Activated T-helper 9 cell treated with anti-CD3 and anti-CD28 coated beads, Interleukin-2, amount 50 U/mL, for 16 hours (primary cell): ENCODE results near the gene WBP2NL.

Experiments
- DNase-seq: peaks from one replicate; pipeline ENCODE4 v3.0.0-alpha.2; 2020; ENCODE audit warnings: low read depth

WBP2NL gene

DNA sequence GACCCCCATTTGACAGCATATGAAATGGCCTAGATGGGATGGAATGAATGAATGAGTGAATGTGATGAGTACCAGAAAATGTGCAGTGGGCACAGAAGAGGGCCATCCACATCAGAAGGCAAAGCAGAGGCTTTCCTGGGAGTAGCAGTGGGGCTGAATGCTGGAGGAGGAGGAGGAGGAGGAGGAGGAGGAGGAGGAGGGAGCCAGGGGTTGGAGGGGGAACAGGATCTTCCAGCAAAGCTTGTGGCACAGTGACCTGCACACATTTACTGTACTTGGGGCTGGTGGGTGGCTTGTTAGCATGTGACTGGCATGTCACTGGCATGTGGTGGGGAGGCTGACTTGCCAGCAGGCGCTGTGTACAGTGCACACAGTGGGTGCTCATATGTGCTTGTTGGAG lies 19.9 kb upstream of the WBP2NL start:
- DNase-seq, result no peak

- DNase-seq, result no peak
Measured at GRCh38 chr22:41979423-41980250, 19.0 kb upstream of the WBP2NL start.

- DNase-seq, result no peak
Measured at GRCh38 chr22:41982865-41983264, 15.7 kb upstream of the WBP2NL start.

- DNase-seq, result no peak
Measured at GRCh38 chr22:41983513-41984405, 14.8 kb upstream of the WBP2NL start.

GRCh38 chr22:41987276-41987675 lies 11.3 kb upstream of the WBP2NL start:
- no peak for DNase-seq

DNA sequence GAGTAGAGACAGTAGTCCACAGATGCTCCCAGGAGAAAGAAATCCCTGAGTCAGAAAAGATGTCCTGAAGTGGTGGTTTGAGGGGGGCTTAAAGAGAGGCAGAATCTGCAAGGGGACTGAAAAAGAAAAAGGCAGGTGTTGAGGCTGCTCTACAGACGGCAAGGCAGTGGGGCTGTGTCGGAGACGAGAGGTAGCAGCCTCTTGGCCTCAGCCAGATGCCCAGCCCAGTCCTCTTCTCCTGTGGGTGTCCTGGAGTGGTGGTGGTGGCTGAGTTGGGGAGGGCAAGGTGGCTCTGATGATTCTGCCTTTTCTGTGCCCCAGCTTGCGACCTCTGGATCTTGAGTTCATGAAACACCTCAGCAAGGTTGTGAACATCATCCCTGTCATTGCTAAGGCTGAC lies 9.3 kb upstream of the WBP2NL start:
- no peak for DNase-seq

- no peak for DNase-seq
Measured at GRCh38 chr22:41991111-41991510, 7.5 kb upstream of the WBP2NL start.

GRCh38 chr22:41992496-41992895 lies 6.1 kb upstream of the WBP2NL start:
- no peak for DNase-seq

GRCh38 chr22:41995211-41995610 lies 3.4 kb upstream of the WBP2NL start:
- no peak for DNase-seq

DNA sequence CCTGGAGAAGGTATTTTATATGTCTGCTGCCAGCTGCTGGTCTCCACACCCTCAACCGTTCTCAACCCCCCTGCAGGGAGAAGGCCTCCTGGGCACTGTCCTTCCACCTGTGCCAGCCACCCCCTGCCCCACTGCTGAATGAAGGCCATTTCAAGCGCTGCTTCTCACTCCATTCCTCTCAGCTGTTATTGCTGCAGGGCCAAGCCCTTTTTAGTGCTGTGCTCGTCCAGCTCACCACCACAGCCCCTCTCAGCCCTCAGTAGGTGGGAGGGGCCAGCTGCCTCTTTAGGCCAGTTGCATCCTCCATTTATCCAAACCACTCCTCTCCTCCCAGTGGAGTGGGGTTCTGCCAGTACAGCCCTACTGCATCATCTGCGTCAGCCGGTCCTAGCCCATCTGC lies 1.8 kb upstream of the WBP2NL start:
- DNase-seq, result no peak

DNA sequence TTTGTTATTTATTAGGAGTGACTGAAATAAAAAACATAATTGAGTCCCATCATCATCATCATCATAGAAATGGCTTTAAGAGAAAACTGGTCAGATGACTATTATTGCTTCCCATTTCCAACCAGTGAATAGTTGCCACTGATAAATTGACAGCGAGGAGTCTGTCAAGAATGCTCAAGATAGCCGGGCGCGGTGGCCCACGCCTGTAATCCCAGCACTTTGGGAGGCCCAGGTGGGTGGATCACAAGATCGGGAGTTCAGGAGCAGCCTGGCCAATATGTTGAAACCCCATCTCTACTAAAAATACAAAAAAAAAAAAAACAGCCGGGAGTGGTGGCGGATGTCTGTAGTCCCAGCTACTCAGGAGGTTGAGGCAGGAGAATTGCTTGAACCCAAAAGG lies 1.9 kb downstream of the WBP2NL start:
- DNase-seq, result no peak

DNA sequence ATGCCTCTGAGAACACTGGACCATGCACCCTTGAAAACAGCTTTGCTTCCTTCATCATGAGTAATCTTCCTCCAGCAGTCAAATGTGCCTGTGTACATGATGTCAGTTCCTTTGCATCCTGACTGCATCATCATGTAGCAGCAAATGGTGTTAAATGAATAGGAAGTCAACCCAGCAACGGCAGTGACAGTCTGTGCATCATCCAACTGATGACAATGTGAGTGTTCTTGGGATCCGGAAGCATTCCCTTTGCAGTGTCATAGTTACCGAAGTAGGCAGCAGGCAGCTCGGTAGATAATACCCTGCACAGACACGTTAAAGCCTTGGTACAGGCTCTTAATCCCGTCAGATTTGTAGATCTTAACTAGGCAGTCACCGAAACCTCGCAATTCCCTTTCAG lies 2.5 kb downstream of the WBP2NL start:
- DNase-seq, result no peak

DNA sequence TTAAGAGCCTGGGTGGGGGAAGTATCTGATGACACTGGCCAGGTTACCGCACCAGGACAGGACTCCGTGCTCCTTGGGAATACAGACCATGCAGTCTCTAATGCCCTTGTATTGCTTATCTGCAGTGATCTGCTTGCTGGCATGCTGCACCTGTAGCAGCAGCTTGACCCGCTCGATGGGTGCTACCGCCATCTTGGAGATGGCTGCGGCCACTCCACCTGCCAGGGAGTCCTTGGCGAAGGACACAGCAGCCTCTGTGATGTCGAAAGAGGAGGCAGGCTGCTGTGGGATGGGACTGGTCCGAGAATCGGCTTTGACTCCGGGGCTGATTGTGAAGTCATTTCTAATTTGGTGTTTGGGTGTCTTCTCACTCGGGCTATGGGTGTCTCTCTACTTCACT lies 3.1 kb downstream of the WBP2NL start:
- no peak for DNase-seq

DNA sequence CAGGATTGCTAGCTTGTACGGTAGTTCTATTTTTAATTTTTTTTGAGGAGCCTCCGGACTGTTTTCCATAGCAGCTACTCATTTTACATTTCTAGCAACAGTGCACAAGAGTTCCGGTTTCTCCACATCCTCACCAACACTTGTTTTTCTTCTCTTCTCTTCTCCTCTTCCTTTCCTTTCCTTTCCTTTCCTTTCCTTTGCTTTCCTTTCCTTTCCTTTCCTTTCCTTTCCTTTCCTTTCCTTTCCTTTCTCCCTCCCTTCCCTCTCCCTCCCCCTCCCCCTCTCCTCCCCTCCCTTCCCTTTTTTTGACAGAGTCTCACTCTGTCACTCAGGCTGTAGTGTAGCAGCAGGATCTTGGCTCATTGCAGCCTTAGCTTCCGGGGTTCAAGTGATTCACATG lies 9.3 kb downstream of the WBP2NL start:
- no peak for DNase-seq

DNA sequence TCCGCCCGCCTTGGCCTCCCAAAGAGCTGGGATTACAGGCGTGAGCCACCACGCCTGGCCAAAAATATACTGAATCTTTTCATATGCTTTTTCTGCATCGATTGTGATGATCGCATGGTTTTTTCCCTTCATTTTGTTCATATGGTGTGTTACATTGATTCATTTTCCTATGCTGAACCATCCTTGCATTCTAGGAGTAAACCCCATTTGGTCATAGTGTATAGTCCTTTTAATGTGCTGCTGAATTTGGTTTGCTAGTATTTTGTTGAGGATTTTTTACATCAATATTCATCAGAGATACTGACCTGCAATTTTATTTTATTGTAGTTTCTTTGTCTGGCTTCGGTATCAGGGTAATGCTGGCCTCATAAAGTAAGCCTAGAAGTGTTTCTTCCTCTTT lies 12.2 kb downstream of the WBP2NL start:
- DNase-seq, result no peak

DNA sequence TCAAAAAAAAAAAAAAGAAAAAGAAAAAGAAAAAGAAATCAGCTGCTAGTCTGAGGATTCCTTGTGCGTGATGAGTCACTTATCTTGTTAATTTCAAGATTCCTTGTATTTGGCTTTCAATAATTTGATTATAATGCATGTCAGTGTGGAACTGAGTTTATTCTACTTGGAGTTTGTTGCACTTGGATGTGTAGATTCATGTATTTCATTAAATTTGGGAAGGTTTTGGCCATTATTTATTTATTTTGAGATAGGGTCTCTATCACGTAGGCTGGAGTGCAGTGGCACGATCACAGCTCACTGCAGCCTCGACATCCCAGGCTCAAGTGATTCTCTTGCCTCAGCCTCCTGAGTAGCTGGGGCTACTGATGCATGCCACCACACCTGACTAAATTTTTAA lies 14.8 kb downstream of the WBP2NL start:
- no peak for DNase-seq

- no peak for DNase-seq
Measured at GRCh38 chr22:42016111-42016510, 17.5 kb downstream of the WBP2NL start.

DNA sequence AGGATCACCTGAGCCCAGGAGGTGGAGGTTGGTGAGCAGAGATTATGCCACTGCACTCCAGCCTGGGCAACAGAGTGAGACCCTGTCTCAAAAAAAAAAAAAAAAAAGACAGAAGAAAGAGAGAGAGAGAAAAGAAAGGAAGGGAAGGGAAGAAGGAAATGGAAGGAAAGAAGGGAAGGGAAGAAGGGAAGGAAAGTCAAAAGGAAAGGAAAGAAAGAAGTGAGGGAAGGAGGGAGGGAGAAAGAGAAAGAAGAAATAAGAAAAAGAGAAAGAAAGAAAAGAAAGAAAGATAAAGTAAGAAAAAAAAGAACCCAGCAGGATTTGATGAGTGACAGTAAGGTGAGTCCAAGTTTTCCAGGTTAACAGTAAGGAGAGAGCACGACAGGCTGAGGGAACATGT lies 19.6 kb downstream of the WBP2NL start:
- no peak for DNase-seq

GRCh38 chr22:42021571-42021970 lies 23.0 kb downstream of the WBP2NL start:
- no peak for DNase-seq

DNA sequence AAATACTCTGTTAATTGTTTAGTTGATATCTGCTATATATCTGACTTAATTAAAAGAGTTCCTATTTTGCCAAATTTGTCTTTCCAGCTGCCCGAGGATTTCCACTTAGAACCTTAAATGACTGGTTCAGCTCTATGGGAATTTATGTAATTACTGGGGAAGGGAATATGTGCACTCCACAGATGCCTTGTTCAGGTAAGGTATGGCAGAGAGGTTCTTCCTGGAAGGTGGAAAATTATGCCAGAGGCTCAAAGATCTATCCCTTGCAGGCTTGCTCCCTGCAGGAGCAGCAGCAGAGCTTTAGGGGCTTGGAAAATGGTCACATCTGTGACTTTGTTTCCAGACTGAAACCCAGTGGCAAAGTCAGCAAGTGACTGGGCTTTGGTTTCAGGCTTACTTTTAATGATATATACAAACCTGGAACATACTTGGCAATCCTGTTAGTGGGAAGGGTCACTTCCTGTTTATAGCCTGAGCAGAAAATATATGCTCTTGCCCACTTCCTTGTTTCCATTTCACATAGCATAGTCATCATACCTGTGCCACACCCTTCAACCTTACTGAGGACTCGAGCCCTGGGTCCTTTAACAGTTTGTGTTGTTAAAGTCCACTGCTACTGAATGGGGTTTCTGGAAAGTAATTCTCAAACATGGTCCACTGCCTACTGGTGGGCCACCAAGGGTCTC lies 23.7 kb downstream of the WBP2NL start:
- no peak for DNase-seq

- DNase-seq, result no peak
Measured at GRCh38 chr22:42025421-42025820, 26.8 kb downstream of the WBP2NL start.

- no peak for DNase-seq
Measured at GRCh38 chr22:42026705-42027104, 28.1 kb downstream of the WBP2NL start.
